KMS-11 (cell line): ENCODE results near the gene TMOD1.

ENCODE experiments used
- H2AFZ ChIP-seq: fragments of 200-600 bp; sonication (generic); 2 replicates; pipeline ENCODE4 v1.6.1; 2016; ENCODE audit warnings: antibody characterized with exemption, mixed run types, low read depth
- H3K27ac ChIP-seq: fragments of 200-600 bp; sonication (generic); 2 replicates; pipeline ENCODE4 v1.6.1; 2016; ENCODE audit warnings: mild to moderate bottlenecking, mixed run types
- H3K27me3 ChIP-seq: fragments of 200-600 bp; sonication (generic); 2 replicates; pipeline ENCODE4 v1.6.1; 2017; ENCODE audit warnings: mild to moderate bottlenecking, low read depth, mixed run types, moderate library complexity; ENCODE audit not compliant: insufficient read depth
- H3K36me3 ChIP-seq: fragments of 200-600 bp; sonication (generic); 2 replicates; pipeline ENCODE4 v1.6.1; 2017; ENCODE audit warnings: mild to moderate bottlenecking, mixed run types; ENCODE audit not compliant: insufficient read depth
- H3K4me1 ChIP-seq: fragments of 200-600 bp; sonication (generic); 2 replicates; pipeline ENCODE4 v1.6.1; 2016; ENCODE audit warnings: mild to moderate bottlenecking, low read depth, mixed run types; ENCODE audit not compliant: poor library complexity, severe bottlenecking
- H3K4me2 ChIP-seq: fragments of 200-600 bp; sonication (generic); 2 replicates; pipeline ENCODE4 v1.7.0; 2016; ENCODE audit warnings: mild to moderate bottlenecking, mixed run types
- H3K4me3 ChIP-seq: fragments of 200-600 bp; sonication (generic); IDR thresholded peaks from 2 replicates; pipeline ENCODE4 v1.6.1; 2017; ENCODE audit warnings: low read depth, low read length, mixed read lengths; ENCODE audit not compliant: insufficient read depth
- H3K79me2 ChIP-seq: fragments of 200-600 bp; sonication (generic); 2 replicates; pipeline ENCODE4 v1.6.1; 2016; ENCODE audit warnings: low read depth, mixed run types; ENCODE audit not compliant: insufficient read depth
- H3K9ac ChIP-seq: fragments of 200-600 bp; sonication (generic); 2 replicates; pipeline ENCODE4 v1.6.1; 2016; ENCODE audit warnings: mild to moderate bottlenecking, mixed run types
- H4K20me1 ChIP-seq: fragments of 200-600 bp; sonication (generic); 2 replicates; pipeline ENCODE4 v1.6.1; 2016; ENCODE audit warnings: mild to moderate bottlenecking, mixed run types; ENCODE audit not compliant: insufficient read depth
- TF ChIP-seq, protein P1 (sequence below): fragments of 200-600 bp; sonication (generic); conservative IDR thresholded peaks from 2 replicates; pipeline ENCODE4 v1.6.1; 2017; ENCODE audit warnings: low read depth, mild to moderate bottlenecking, antibody characterized with exemption, low read length, moderate library complexity, mixed read lengths

The TMOD1 gene

DNA sequence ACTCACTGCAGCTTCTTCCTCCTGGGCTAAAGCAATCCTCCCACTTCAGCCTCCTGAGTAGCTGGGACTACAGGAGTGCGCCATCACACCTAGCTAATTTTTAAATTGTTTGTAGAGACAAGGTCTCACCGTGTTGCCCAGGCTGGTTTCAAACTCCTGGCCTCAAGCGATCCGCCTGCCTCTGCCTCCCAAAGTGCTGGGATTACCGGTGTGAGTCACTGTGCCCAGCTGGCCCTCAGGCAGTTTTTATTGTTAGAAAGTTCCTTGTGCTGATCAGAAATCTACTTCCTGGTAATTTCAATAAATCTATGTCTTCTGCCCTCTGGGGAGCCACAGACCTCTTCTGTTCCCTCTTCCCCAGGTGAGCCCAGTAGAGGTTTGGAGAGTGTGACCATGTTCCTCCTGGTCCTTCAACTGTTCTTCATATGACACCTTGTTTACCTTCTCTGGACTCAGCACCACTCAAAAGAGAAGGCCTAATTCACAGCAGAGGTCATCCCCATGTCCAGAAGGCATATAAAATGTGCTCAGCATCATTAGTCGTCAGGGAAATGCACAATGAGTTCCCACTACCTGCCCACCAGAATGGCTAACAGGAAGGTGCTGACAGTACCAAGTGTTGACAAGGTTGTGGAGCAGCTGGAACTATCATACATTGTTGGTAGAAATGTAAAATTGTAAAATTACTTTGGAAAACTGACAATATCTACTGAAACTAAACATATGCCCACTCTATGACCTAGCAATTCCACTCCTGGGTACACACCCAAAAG lies 10.4 kb downstream of the TMOD1 start:
- H3K9ac ChIP-seq, result no peak overlapping the region
- peaks cover 27% of the 10 kb centered on the region for H3K4me1 ChIP-seq
- H3K27ac ChIP-seq, result peak overlapping the region; percentile 33
- TF ChIP-seq, protein P1, sequence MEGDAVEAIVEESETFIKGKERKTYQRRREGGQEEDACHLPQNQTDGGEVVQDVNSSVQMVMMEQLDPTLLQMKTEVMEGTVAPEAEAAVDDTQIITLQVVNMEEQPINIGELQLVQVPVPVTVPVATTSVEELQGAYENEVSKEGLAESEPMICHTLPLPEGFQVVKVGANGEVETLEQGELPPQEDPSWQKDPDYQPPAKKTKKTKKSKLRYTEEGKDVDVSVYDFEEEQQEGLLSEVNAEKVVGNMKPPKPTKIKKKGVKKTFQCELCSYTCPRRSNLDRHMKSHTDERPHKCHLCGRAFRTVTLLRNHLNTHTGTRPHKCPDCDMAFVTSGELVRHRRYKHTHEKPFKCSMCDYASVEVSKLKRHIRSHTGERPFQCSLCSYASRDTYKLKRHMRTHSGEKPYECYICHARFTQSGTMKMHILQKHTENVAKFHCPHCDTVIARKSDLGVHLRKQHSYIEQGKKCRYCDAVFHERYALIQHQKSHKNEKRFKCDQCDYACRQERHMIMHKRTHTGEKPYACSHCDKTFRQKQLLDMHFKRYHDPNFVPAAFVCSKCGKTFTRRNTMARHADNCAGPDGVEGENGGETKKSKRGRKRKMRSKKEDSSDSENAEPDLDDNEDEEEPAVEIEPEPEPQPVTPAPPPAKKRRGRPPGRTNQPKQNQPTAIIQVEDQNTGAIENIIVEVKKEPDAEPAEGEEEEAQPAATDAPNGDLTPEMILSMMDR, result no peak
- H4K20me1 ChIP-seq, result no peaks in the 10 kb centered on the region
- no peak overlapping the region for H2AFZ ChIP-seq
- H3K79me2 ChIP-seq, result no peaks in the 10 kb centered on the region
- H3K36me3 ChIP-seq, result no peaks in the 10 kb centered on the region
- no peak overlapping the region for H3K4me3 ChIP-seq
- H3K27me3 ChIP-seq, result no peaks in the 10 kb centered on the region
- H3K4me2 ChIP-seq, result peak overlapping the region; percentile 64

DNA sequence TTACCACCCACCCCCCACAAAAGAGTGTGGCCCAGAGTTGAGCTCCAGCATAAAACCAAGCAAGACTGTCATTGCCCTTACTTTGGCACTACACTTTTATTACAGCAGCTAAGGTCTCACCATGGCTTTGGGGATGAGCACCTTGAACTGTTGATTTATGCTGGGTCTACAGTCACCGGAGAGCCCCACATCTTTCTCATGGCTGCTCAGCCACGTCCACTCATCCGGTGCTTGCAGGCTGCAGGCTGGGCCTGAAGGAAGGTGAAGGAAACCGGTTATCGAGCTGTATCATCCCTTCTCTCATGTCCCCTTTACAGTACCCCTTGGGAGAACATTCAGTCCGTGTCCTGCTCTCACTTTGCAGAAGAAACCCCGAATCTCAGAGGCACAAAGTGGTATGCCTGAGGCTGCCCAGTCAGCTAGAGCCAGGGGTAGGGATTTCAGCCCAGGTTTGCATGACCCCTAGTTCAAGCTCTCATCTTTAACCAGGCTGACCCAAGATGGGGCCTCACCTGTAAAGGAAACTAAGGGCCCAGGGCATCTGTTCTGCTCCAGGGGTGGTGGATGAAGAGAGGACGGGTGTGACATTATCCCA lies 11.6 kb downstream of the TMOD1 start:
- Histone ChIP-seq H4K20me1 (no peaks in the 10 kb centered on the region), H2AFZ (no peak overlapping the region), H3K4me2 (no peak overlapping the region), H3K4me3 (no peak overlapping the region), H3K27ac (no peak overlapping the region), H3K27me3 (no peaks in the 10 kb centered on the region), H3K36me3 (no peaks in the 10 kb centered on the region), H3K79me2 (no peaks in the 10 kb centered on the region), H3K9ac (no peak overlapping the region), H3K4me1 (peaks cover 27% of the 10 kb centered on the region)
- TF ChIP-seq, protein P1, result no peak

DNA sequence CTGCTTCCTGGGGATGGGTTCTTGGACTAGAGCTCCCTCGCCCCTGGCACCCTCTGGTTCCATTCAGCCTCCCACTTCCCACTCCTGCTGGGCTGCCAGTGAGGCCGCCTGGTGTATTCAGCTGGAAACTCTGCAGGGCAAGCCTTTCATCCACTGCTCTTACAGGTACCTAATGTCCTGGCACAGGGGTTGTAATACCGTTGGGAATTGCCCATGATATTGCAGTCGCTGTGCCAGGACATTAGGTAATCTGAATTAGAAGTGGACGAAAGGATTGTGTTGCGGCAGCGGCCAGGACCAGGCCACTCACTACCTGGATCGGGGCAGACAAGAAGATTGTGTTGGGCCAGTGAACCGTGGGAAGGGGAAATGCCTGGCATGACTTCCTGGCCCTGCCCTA lies 13.1 kb downstream of the TMOD1 start:
- Histone ChIP-seq H3K79me2 (no peaks in the 10 kb centered on the region), H3K9ac (no peak overlapping the region), H3K36me3 (no peaks in the 10 kb centered on the region)

DNA sequence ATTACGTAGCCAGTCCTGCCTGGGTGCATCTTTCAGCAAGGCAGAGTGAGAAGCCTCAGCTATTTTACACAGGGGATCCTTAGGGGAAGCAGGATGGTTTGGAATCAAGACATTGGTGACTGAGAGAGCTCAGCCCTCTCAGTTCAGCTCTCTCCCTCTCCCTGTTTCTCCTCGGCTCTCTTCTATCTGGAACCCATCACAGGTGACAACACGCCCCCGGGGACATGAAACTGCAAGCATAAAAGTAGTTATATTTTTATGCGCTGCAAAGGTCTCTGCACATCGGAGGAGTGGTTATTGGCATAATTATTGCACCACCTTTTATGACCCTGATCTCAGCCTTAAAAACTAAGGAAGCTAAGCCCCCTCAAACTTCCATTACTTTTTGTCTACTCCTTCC lies 14.2 kb downstream of the TMOD1 start:
- no peaks in the 10 kb centered on the region for H3K27me3 ChIP-seq
- no peaks in the 10 kb centered on the region for H3K36me3 ChIP-seq
- peaks cover 17% of the 10 kb centered on the region for H3K4me1 ChIP-seq
- no peak overlapping the region for H3K27ac ChIP-seq
- no peak overlapping the region for H3K4me2 ChIP-seq
- no peaks in the 10 kb centered on the region for H4K20me1 ChIP-seq
- no peaks in the 10 kb centered on the region for H3K79me2 ChIP-seq
- TF ChIP-seq, protein P1, result no peak
- H3K9ac ChIP-seq, result no peak overlapping the region
- no peak overlapping the region for H3K4me3 ChIP-seq
- no peak overlapping the region for H2AFZ ChIP-seq

More for the DNA sequence above, 13.1 kb downstream of the TMOD1 start:
- Histone ChIP-seq H4K20me1 (no peaks in the 10 kb centered on the region), H3K27me3 (no peaks in the 10 kb centered on the region), H3K4me2 (no peak overlapping the region), H3K4me1 (peaks cover 27% of the 10 kb centered on the region), H3K4me3 (no peak overlapping the region), H3K27ac (no peak overlapping the region), H2AFZ (no peak overlapping the region)
- TF ChIP-seq, protein P1, result no peak
